Fibroblast of the conjunctiva (primary cell): Measurements from ENCODE around the gene MAP7.
"Not testable (repeated sequence)": the region's sequence is repeated elsewhere in the genome, so short reads cannot be mapped to it uniquely, and the experiment has no call there.

ENCODE experiments used
- DNase-seq: peaks from one replicate; pipeline ENCODE4 v3.0.0-alpha.2; 2010; ENCODE audit warnings: low read depth

MAP7 gene

DNA sequence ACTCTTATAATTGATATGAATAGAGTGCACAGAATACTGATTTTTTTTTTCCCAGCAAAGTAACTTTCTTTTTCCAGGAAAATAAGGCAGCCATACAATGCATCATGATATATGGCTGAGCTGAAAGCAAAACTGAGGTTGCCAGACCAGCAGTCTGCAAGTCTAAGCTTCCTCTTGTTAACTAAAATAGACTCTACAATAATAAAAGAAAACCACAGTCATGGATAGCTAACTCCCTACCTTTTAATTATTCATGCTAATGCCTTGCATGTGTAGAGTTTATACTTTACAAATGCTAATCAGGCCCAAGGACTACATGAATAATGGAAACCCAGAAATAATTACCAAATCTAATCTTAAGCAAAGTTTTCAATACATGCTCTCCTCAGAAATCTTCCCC lies 47.4 kb downstream of the MAP7 start:
- DNase-seq, result no peak

DNA sequence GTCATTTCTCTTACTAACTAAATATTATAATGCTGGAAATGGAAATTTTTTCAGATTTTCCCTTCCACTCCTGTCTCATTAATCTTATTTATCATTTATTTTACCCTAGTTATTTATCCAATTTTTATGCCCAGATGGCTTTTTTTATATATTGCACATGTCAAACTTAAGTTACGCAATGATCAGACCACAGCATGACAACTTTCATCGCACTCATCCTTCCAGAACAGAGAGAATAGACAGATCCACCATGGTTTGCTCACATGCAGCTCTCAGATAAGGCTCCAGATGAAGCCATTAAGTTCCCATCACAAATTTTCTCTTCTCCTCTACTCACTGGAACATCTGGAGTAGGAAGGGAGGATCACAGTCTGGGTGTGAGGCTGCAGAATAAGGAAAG lies 48.7 kb downstream of the MAP7 start:
- no peak for DNase-seq

DNA sequence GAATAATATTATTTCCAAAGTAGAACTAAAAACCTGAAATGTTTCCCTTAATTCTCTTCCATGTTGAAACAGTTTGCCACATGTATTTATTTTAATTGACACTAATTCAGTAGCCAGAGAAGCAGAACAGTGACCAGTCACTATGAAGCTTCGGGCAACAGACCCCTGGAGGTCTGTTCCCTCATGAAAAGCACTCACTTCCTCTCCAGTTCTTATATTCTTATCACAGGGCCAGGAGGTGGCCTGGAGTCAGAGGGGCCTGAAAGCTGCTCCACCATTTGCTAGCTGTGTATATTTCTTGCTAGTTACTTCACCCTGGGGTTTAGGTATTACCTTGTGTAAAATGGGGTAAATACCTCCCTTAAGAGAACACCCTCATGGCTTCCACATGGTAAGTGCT lies 49.1 kb downstream of the MAP7 start:
- no peak for DNase-seq

DNA sequence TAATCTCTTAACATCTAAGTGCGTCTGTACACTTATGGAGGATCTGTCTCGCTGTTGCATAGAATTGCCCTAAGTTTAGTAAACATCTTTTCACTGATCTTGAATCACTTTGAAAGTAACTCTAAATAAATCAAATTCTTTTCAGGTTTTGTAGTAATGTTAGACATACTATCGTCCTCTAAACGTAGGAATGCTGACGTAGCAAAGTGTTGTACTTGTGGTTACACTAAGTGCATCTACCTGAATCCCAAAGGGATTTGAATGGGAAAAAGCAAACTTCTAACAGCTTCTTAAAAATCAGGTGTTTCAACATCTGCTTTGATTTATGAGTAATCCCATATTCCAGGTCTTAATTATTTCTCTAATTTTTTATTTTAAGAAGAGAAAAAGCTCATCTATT lies 49.8 kb downstream of the MAP7 start:
- DNase-seq, result no peak

DNA sequence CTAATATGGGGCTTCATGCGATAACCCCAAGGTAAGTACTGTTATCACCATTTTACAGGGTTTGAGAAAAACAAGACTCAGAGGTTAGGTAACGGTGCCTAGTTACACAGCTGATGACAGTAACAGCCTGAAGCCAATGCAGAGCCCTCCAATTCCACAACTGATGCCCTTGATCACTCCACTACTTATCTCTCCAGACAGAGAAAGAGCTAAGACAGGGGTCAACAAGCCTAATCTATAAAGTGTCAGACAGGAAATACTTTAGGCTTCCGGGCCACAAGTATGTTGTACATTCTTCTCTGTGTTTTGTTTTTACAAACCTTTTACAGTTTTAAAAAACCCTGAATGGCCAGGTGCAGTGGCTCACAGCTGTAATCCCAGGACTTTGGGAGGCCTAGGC lies 50.9 kb downstream of the MAP7 start:
- no peak for DNase-seq

DNA sequence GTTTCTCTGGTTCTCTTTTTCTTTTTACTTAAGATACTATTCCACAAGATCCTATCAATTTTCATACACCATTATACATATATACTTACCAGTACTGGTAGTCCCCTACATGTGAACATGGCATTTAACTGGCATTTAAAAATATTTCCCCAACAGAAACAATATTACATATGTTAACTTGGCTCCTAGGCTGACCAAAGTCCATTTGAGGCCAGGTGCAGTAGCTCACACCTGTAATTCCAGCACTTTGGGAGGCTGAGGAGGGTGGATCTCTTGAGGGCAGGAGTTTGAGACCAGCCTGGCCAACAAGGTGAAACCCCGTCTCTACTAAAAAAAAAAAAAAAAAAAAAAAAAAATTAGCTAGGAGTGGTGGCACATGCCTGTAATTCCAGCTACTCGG lies 53.8 kb downstream of the MAP7 start:
- DNase-seq, result not testable (repeated sequence)

DNA sequence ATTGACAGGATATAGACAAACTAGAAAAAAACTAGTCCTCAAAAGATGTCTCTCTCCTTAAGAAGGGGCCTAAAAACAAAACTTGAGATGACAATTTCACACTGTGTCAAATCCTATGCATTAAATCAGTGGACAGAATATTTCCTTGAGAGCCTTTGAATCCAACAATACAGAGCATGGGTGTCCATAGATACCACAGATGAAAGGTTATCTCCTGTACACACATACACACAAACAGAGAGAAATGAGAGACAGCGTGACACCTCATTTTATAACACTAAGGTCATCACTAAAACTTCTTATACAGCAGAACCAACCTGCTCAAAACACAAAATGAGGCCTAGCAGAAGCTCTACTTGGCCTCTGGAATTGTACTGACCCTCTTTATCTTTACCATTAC lies 55.5 kb downstream of the MAP7 start:
- DNase-seq, result no peak

DNA sequence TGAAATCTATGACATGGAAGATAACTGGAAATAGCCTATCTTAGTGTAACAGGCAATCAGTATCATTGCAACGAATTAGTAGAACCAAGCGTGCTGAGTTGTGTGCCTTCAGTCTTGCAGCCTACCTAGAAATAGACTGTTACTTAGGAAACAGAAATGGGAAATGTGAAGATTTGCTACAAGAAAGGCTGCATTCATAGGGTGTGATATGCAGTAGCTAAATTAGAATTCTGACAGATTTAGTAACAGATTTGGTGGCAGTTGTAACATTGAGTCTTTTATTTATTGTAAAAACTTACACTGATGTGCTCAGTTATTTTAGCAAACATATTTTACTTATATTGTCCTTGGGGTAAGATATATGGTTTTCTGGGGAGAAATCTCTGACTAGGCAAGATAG lies 56.2 kb downstream of the MAP7 start:
- DNase-seq, result no peak

DNA sequence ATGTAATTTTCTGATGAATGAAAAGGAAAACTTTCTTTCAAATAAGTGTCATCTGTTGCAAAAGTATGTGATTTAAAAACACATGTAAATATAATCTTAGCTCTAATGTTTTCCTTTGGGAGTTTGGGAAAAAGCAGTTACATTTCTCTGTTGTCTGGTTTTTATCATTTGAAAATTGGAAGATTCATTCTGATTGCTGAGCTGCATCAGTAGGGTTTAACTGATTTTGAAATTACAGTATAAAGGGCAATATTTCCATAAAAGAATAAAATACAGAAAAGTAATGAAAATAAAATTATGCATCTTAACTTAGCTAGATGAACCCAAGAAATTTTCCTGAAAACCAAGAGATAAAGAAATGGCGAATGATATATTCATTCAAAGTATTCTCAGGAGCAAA lies 57.8 kb downstream of the MAP7 start:
- no peak for DNase-seq

DNA sequence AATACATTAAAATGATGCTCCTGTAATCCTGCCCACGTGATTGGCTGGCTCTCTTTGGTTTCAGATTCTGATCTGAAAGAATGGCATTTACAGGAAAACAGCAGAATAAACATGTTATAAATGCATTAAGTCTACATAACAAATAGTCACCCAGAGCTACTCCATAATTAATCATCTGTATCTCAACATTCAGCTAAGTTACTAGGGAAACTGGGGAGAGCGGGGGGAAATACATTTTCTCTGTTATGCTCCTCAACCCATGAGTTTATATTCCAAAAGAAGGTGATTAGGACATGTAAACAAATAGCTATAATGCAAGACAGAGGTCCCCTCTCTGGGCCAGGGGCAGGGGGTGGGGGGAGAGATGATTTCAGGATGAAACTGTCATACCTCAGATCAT lies 58.5 kb downstream of the MAP7 start:
- no peak for DNase-seq

DNA sequence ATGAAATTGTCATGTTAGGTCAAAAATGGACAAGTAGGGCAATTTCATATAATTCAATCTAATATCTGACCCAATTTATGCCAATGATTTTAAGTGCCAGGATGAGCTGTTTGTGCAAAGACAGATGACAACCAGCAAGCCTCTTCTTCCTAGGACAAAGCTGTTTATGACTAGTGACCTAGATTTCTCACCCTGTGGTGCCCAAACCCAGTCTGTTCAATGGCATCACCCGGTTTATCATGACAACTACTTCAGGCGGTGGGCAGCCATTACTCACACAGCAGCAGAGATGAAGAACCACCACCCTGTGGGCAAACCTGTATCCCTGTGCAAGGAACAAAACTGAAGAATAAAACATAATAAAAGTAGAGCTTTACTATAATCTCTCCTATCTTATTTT lies 59.0 kb downstream of the MAP7 start:
- no peak for DNase-seq

DNA sequence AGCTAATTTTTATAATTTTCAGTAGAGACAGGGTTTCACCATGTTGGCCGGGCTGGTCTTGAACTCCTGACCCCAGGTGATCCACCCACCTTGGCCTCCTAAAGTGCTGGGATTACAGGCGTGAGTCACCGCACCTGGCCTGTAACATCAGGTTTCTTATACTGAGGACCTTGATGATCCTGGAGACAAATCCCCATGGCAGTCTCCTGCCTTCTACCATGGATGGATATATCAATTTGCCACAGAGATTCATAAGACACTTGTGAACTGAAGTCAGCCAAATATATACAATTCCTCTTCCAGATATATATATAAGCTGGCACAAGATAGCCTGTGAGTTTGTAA lies 60.6 kb downstream of the MAP7 start:
- not testable (repeated sequence) for DNase-seq

DNA sequence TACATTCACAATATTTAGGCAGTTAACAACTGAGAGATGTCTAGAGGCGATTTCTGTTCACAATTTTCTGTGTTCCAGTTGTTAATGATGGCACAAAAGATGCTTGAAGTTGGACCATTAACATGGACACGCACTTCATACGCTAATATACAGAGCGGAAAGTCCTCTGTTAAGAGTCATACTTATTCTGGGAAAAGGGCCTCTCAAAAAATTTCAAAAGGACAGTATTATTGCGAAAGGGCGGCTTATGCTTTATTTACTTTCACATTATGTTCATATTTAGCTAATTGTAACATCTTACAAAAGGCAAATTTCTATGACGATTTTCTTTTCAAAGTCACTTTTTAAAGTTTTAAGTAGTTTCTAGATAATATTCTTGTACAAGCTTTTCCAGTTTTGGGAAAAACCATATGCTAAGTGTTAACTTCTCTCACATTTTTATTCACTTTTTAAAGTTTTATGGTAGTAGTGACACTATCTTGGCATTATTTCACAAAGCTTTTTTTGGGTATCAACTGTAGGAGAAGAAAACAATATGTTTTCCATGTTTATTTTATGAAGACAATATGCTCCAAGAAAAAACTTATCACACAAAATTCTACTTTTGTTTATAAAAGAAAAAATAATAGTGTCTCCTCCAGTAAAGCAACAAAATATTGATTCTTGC lies 62.3 kb downstream of the MAP7 start:
- DNase-seq, result no peak

DNA sequence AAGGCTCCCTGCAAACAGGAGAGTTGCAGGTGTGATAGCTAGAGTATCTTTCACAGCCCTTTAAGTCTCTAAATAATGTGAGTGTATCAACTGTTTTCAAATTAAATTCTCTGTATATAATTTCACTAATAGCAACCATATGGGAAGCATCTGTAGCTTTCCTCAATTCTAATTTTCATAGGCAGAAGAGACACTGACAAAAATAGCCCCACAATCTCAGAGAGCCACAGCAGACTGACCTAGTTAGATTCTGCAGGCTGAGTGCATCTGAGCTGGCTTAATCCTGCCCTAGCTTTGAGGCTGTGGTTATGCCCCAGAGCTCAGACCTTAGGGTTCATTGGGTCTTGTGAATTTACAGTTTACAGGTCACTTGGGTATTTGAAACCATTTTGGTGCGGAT lies 63.9 kb downstream of the MAP7 start:
- DNase-seq, result no peak

DNA sequence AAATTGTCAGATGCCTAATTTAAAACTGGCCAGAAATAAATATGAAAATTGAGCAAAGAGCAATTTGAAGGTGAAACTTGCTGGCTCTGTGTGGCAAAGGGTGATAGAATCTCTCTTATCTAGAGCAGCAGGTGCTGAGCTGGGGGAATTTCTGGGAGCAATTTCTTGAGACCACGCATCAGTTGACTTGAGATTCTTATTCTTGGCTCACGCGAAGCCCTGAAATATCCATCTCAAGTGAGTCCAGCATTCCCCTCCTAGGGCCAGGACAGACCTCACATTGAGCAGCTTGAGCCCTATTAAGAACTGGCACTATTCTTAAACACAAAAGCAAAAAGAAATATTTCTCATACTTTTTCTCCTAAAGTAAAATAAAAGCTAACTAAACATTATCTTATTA lies 66.3 kb downstream of the MAP7 start:
- DNase-seq, result no peak

DNA sequence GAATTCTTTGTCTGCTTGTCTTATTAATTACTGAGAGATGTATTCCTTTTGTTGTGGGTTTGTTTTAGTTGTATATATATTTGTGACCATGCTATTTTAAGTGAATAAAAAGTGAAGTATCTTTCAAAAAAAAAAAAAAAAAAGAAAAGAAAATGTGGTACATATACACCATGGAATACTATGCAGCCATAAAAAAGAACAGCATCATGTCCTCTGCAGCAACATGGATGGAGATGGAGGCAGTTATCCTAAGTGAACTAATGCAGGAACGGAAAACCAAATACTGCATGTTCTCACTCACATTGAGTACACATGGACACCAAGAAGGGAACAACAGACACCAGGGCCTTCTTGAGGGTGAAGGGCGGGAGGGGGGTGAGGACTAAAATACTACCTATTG lies 67.2 kb downstream of the MAP7 start:
- DNase-seq, result not testable (repeated sequence)

DNA sequence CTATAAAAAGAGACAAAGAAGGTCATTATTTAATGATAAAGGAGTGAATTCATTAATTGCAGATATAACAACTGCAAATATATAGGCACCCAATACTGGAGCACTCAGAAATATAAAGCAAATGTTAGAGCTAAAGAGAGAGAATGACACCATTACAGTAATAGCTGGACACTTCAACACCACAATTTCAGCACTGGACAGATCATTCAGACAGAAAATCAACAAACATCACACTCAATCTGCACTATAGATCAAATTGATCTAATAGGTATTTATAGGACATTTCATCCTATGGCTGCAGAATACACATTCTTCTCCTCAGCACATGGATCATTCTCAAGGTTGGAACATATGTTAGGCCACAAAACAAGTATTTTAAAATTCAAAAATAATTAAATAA lies 72.7 kb downstream of the MAP7 start:
- DNase-seq, result no peak

DNA sequence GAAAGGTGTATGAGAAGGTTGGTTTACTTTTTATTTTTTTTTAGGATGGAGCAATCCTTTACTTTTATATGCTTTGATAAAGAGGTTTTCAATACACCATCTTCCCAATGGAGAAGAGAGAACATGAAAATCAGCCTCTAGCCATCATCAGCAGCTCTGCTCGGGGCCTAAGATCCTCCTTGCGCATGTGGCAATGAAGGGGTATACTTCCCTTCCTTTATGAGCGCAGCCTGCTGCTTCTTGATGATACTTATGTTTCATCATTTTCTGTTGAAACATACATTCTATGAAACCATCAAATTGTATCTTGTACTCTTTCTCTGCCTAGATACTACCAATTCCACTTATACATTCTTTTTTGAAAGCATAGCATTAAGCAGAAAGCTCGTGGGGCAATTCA lies 74.5 kb downstream of the MAP7 start:
- DNase-seq, result no peak

DNA sequence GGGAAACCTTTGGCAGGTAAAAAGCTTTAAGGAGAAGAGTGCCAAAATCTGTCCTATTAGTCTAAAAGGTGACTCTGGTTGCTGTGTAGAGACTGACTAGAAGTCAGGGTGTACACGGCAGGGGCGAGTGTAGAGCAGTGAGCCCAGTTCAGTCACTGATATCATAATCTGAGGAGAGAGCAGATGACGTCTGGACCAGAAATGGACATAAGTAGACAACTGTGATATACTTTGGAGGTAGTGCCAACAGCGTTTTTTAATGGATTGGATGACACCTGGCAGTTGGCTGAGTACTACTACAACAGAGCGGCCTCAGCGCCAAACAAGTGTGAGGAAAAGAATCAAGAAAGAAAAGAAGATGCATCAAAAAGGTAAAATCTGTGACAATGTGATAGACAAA lies 76.0 kb downstream of the MAP7 start:
- no peak for DNase-seq

DNA sequence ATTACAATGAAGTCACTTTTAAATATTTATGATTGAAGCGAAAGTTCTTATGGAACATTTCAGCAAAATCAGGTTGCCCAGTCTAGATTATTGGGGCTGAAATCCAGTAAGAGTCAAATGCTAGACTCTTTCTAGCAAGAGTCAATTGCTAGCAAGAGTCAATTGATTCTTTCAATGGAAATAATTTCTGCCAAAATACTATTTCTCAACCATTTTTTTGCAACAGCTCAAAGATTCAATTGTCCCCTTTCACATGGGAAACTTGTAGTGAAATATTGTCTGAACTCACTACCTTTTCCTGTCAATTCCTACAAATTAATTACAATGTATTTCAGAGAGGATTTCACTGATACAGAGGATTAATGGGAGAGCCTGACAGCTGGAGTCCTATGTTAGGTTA lies 78.3 kb downstream of the MAP7 start:
- DNase-seq, result no peak

DNA sequence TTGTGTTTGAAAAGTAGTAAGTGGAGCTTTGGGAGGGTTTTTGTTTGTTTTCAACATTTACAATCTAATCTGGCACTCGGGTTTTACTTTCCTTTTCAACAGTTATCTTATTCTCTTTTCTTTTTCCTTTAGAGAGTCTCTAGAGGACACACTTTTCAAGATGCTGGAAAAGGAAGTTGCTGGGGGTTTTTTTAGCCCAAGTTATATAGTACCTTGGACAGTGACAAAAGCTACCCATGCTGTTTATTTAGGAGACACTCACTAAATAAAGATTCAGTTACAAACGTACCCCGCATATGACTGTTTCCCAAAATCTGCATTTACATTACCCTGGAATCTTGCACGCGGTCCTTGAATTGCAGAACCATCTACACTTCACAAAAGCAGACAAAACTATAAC lies 78.8 kb downstream of the MAP7 start:
- DNase-seq, result no peak

DNA sequence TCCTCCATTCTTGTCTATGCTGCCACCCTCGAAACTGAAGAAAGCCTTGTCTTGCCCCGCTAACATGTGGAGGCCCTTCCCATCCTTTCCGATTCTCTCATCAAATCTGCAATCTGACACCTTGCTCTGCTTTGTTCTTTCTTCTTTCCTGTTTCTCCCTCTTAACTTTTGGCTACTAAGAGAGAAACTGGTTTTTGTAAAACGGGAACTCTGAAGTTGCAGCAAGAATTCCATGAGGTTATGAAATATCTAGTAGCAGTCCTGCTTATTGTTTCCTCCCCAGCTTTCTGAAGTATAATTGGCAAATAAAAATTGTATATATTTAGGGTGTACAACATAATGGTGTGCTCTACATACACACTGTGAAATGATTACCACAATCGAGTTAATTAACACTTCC lies 80.2 kb downstream of the MAP7 start:
- DNase-seq, result no peak

DNA sequence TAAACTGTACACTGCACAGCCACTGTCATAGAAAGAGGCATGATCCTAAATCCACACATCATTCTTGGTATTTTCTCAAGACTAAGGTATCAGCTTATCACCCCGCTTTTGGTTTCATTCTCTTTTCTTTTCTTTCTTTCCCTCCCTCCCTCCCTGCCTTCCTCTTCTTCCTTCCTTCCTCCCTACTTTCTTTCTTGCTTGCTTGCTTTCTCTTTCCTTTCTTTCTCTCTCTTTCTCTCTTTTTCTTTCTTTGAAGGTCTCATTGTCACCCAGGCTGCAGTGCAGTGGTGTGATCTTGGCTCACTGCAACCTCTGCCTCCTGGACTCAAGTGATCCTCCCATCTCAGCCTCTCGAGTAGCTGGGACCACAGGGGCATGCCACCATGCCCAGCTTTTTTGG lies 81.1 kb downstream of the MAP7 start:
- no peak for DNase-seq

DNA sequence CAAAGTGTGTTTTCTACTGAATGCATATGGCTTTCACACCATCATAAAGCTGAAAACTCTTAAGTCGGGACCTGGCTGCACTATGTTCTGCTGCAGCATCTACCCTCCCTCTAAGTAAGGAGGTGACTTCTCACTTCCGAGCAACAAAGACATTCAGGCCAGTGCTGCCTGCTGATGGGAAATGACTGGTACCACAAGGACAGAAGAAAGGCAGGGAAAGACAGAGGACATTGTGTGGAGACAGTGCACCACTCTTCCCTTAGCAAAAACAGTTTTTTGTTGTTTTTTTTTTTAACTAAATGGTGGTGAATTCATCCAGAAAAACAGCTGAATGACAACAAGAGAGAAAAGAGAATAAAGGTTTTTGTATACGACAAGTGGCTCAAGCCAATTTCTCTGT lies 81.5 kb downstream of the MAP7 start:
- no peak for DNase-seq

DNA sequence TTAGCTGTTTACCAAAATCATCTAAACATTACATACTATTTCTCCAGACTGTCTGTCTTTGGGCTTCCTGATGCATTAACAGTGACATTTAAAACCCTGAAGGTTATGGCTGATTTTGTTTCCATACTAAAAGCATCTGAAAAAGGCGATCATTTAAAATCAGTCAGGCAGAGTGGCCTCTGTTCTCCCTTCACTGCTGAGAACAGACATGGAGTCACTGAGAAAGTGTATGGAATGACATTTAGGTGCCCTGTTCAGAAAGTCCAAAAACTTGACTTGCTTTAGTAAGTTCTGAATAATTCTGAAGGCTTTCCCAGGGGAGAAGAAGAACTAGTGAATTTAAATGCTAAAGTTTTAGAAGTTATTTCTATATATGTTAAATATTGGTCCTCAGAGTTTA lies 83.0 kb downstream of the MAP7 start:
- DNase-seq, result no peak
